Measurements from ENCODE around the gene EPSTI1. TPM values are rescaled to one million over a fixed set of nuclear protein-coding genes. Genes with fewer than 3 reads are reported as not detected.
"Not testable (repeated sequence)": the region's sequence is repeated elsewhere in the genome, so short reads cannot be mapped to it uniquely, and the experiment has no call there.

EPSTI1 gene, protein sequence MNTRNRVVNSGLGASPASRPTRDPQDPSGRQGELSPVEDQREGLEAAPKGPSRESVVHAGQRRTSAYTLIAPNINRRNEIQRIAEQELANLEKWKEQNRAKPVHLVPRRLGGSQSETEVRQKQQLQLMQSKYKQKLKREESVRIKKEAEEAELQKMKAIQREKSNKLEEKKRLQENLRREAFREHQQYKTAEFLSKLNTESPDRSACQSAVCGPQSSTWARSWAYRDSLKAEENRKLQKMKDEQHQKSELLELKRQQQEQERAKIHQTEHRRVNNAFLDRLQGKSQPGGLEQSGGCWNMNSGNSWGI
- total RNA-seq = 25.9 and 30.8 TPM in 2 replicates

DNA sequence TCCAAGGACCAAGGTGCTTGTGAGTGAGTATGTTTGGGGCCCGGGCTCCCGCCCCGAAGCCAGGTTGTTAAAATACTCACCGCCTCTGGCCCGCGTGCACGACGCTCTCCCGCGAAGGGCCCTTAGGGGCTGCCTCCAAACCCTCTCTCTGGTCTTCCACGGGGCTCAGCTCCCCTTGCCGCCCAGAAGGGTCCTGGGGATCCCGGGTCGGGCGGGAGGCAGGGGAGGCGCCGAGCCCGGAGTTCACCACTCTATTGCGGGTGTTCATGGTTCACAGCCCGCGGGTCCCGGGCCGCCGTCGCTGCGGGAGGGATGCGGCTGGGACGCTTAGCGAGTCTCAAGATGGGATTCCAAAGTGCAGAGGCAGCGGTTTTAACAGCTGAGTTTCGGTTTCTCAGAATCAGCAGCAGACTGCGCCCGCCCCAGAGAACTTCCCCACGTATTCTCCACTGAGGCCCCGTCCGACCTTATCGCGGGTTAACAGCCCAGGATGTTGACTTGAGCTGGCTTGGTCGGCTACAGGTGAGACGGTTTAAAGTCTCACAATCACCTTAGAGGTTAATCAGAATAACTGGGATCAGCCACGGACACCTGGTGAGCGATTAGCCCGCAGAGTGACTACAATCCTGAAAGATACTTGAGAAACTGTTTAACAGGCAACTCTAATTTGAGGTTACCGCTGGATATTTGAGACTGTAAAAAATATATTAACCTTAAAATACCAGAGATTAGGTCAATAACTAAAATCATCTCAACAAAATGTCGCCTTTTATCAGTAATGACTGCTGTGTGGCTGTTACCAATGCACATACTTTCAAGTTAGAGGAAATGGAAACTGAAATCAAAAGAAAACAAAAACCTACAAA lies at the start of gene EPSTI1:
TSS of gene EPSTI1 (minus strand) at position 344 of the 866 bp plus-strand sequence. CDS start at position 268, 76 bp downstream.
- Histone ChIP-seq H3K4me2 (ENCODE audit: insufficient read depth, low read length) (peak within 1 kb of the TSS; percentile 87), H3K79me2 (ENCODE audit: insufficient read depth, low read length) (no peaks in the 10 kb centered on the region), H3K4me1 (ENCODE audit: insufficient read depth, low read length) (peaks cover 27% of the 10 kb centered on the region), H3K27me3 (ENCODE audit: insufficient read depth, low read length) (no peaks in the 10 kb centered on the region), H3K27ac (ENCODE audit: low read depth, low read length) (peak within 1 kb of the TSS; percentile 76), H2AFZ (ENCODE audit: low read length) (peak within 1 kb of the TSS; percentile 95), H3K4me3 (ENCODE audit: insufficient read depth, low read length) (peak within 1 kb of the TSS; percentile 81), H4K20me1 (ENCODE audit: insufficient read depth, low read length) (no peaks in the 10 kb centered on the region), H3K36me3 (ENCODE audit: insufficient read depth, low read length) (no peaks in the 10 kb centered on the region), H3K9me3 (ENCODE audit: low read depth, low read length) (no peaks in the 10 kb centered on the region)
- TF ChIP-seq CTCF (IDR thresholded peaks at IDR 0.05; ENCODE audit: extremely low read depth, low read depth, low read length) = no peak
- DNase-seq (ENCODE audit: insufficient read length, low spot score, missing footprints) = peak; percentile 73

DNA sequence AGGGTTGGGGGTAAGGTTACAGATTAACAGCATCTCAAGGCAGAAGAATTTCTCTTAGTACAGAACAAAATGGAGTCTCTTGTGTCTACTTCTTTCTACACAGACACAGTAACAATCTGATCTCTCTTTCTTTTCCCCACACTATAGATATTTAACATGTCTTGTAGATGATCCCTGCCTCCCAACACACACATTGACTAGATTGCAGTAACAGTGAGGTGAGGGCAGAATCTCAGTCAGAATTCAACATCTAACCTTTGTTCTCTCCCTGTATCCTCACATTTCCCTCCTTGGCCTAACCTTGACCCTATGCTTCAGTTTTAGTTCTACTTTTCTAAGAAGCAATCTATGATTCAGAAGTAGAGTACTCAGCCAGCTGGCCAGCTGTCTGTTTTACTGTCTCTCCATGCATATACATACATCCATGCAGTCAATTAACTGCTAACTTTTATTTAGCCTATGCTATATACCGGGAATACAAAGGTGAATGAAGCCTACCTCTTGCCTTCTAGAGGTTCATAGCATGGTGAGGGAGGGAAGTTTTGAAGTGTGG lies 49.4 kb upstream of the EPSTI1 start:
- Histone ChIP-seq H3K27me3 (ENCODE audit: insufficient read depth, low read length) (no peaks in the 10 kb centered on the region), H2AFZ (ENCODE audit: low read length) (no peak overlapping the region), H3K36me3 (ENCODE audit: insufficient read depth, low read length) (no peaks in the 10 kb centered on the region), H3K4me1 (ENCODE audit: insufficient read depth, low read length) (peaks cover 10% of the 10 kb centered on the region), H3K9me3 (ENCODE audit: low read depth, low read length) (no peaks in the 10 kb centered on the region), H3K4me2 (ENCODE audit: insufficient read depth, low read length) (no peak overlapping the region), H4K20me1 (ENCODE audit: insufficient read depth, low read length) (no peaks in the 10 kb centered on the region), H3K4me3 (ENCODE audit: insufficient read depth, low read length) (no peak overlapping the region), H3K79me2 (ENCODE audit: insufficient read depth, low read length) (peaks cover 64% of the 10 kb centered on the region), H3K27ac (ENCODE audit: low read depth, low read length) (no peak overlapping the region)
- no peak for DNase-seq (ENCODE audit: insufficient read length, low spot score, missing footprints)
- no peak for TF ChIP-seq CTCF (IDR thresholded peaks at IDR 0.05; ENCODE audit: extremely low read depth, low read depth, low read length)

GRCh38 chr13:43040581-43041368 lies 48.7 kb upstream of the EPSTI1 start:
- not testable (repeated sequence) for H4K20me1 ChIP-seq (ENCODE audit: insufficient read depth, low read length); H3K27me3 ChIP-seq (ENCODE audit: insufficient read depth, low read length); H3K9me3 ChIP-seq (ENCODE audit: low read depth, low read length); H2AFZ ChIP-seq (ENCODE audit: low read length); DNase-seq (ENCODE audit: insufficient read length, low spot score, missing footprints); H3K27ac ChIP-seq (ENCODE audit: low read depth, low read length); H3K4me2 ChIP-seq (ENCODE audit: insufficient read depth, low read length); H3K4me1 ChIP-seq (ENCODE audit: insufficient read depth, low read length); H3K4me3 ChIP-seq (ENCODE audit: insufficient read depth, low read length); H3K36me3 ChIP-seq (ENCODE audit: insufficient read depth, low read length)
- H3K79me2 ChIP-seq (ENCODE audit: insufficient read depth, low read length) = peaks cover 67% of the 10 kb centered on the region

DNA sequence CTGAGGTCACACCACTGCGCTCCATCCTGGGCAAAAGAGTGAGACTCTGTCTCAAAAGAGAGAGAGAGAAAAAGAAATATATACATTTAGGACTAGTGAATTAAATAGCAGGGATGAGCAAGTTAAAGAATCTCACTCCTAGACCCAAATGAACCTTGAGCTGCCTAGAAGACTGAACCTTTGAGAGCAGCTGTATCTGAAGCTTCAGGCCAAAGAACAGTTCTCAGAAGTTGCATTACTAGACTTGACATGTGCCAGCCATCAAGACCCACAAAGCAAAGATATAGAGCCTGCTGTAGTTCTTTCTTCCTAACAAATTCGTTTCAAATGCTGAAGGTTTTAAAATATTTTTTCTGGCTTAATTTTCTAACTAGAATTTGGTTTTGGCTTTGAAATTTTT lies 47.9 kb upstream of the EPSTI1 start:
- peaks cover 68% of the 10 kb centered on the region for H3K79me2 ChIP-seq (ENCODE audit: insufficient read depth, low read length)

More for the DNA sequence above, 47.9 kb upstream of the EPSTI1 start:
- no peak for DNase-seq (ENCODE audit: insufficient read length, low spot score, missing footprints)
- no peak overlapping the region for H3K4me3 ChIP-seq (ENCODE audit: insufficient read depth, low read length)
- no peak overlapping the region for H2AFZ ChIP-seq (ENCODE audit: low read length)
- TF ChIP-seq CTCF (IDR thresholded peaks at IDR 0.05; ENCODE audit: extremely low read depth, low read depth, low read length) = no peak
- no peak overlapping the region for H3K4me2 ChIP-seq (ENCODE audit: insufficient read depth, low read length)
- no peaks in the 10 kb centered on the region for H3K36me3 ChIP-seq (ENCODE audit: insufficient read depth, low read length)
- H3K27me3 ChIP-seq (ENCODE audit: insufficient read depth, low read length) = no peaks in the 10 kb centered on the region
- peaks cover 10% of the 10 kb centered on the region for H3K4me1 ChIP-seq (ENCODE audit: insufficient read depth, low read length)
- no peak overlapping the region for H3K27ac ChIP-seq (ENCODE audit: low read depth, low read length)
- peaks cover 2% of the 10 kb centered on the region for H4K20me1 ChIP-seq (ENCODE audit: insufficient read depth, low read length)
- H3K9me3 ChIP-seq (ENCODE audit: low read depth, low read length) = no peaks in the 10 kb centered on the region
